Stimulated activated CD4-positive, alpha-beta T cell treated with anti-CD3 and anti-CD28 coated beads, Interleukin-2, amount 100 ng/mL, for 4 hours (primary cell): ENCODE data around the gene EVX2.

ENCODE experiments used
- DNase-seq: peaks from one replicate; pipeline ENCODE4 v3.0.0-alpha.2; 2020; ENCODE audit warnings: low read depth

EVX2 gene

DNA sequence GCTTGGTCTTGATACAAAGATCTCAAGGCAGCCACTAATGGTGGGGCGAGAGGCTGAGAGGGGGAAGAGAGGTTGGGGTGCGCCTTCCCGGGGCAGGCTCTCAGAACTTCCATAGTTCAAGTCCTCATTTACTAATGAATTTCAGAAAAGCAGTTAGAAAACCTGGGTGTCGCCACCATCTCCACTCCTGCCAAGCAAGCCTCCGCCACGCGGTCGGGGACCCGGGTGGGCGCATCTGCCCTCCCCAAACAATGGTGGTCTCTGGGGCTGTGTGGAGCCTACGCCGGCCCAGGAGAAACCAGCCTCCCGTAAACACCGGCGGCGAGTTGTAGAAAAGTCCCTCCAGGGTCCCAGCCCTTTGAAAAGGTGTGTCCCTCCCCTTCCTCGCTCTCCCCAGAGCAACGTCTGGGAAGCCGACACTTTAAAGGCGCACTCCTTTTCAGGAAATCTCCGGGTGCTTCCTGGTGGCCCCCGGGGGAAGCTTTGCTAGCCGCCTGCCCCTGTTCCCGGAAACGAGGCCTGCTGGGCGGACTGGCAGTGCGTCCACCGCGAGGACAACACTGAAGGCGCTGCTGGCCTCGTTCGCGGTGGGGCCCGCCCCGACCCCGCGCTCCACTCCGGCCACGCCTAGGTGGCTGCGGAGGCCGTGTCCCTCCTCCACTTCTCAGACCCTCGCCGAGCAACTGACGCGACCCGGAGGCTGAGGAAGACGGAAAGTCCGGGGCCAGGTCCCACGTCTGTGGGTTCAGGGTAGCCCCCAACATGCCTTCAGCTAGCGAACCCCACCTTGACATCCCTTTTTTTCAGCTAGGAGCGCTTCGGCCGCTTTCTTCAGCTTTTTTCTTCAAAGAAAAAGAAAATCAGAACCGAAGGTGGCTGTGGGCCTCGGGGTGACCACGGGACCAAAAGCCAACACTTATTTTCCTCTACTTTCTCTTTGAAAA, 16.8 kb downstream of the EVX2 start:
- no peak for DNase-seq

- no peak for DNase-seq
Measured at GRCh38 chr2:176063958-176064357, 19.8 kb downstream of the EVX2 start.

- no peak for DNase-seq
Measured at GRCh38 chr2:176056406-176056805, 27.4 kb downstream of the EVX2 start.

GRCh38 chr2:176039375-176039774, 44.4 kb downstream of the EVX2 start:
- DNase-seq, result no peak

GRCh38 chr2:176038694-176039093, 45.1 kb downstream of the EVX2 start:
- DNase-seq, result no peak

DNA sequence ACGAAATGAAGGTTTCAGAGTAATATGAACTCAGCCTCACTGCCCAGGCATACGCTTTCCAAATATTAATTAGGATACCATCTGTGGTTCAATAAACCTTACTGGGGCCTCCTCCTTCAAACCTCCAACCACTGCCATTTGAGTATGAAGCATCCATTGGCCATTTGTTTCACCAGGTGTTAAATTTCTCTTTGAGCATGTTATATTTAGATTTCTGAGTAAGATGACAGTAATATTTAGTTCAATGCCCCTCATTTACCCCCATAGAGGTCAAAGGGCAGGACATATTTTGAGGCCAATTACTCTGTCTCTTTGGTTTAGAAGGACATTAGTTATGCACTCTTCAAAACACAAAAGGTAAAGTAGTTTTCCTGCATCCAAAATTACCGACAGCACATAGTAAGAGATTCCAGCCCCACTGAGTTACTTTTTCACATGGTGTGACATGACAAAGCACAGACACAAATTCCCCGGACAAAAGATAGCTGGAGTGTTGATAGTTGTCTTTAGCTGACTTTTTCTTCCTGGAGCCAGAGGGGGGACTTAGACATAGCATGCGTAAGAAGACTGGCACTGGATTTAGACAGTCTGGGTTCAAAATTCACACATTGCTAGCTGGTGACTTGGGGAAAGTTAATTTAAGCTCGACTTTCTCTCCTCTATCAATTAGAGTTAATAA, 48.6 kb downstream of the EVX2 start:
- no peak for DNase-seq

- no peak for DNase-seq
Measured at GRCh38 chr2:176027806-176028205, 56.0 kb downstream of the EVX2 start.
